ENCODE data around the gene OTUD6A.

Gene OTUD6A

DNA sequence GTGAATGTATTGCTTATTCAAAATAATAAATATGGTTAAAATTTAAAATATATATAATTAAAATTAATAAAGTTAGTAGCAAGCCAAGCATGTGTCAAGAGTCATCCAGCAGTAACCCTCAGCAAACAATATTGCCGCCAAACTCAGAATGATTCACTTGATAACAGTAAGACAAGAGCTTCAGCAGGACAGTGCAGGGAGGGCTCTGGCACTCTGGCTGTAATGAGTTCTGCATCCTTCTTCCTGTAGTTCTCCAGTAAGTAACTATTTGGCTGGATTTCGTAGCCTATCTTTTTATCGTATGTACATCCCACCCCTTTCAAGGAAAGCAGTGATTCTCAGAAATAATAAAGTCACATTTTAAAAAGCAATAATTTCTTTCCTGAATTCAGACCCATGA lies 17.6 kb downstream of the OTUD6A start:
- no peak overlapping the region for H3K27ac ChIP-seq (ENCODE audit: poor library complexity, severe bottlenecking)
- H3K4me3 ChIP-seq (ENCODE audit: severe bottlenecking): no peak overlapping the region
- H3K9me3 ChIP-seq (ENCODE audit: severe bottlenecking): no peaks in the 10 kb centered on the region
- ATAC-seq (ENCODE audit: low read depth): no peak
- no peak for DNase-seq (ENCODE audit: low spot score)
- H3K36me3 ChIP-seq (ENCODE audit: low read depth): no peaks in the 10 kb centered on the region
- no peaks in the 10 kb centered on the region for H3K4me1 ChIP-seq (ENCODE audit: insufficient read depth, poor library complexity, severe bottlenecking)
- TF ChIP-seq, protein P1, sequence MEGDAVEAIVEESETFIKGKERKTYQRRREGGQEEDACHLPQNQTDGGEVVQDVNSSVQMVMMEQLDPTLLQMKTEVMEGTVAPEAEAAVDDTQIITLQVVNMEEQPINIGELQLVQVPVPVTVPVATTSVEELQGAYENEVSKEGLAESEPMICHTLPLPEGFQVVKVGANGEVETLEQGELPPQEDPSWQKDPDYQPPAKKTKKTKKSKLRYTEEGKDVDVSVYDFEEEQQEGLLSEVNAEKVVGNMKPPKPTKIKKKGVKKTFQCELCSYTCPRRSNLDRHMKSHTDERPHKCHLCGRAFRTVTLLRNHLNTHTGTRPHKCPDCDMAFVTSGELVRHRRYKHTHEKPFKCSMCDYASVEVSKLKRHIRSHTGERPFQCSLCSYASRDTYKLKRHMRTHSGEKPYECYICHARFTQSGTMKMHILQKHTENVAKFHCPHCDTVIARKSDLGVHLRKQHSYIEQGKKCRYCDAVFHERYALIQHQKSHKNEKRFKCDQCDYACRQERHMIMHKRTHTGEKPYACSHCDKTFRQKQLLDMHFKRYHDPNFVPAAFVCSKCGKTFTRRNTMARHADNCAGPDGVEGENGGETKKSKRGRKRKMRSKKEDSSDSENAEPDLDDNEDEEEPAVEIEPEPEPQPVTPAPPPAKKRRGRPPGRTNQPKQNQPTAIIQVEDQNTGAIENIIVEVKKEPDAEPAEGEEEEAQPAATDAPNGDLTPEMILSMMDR (IDR thresholded peaks at IDR 0.05; ENCODE audit: poor library complexity, severe bottlenecking): no peak
- no peaks in the 10 kb centered on the region for H3K27me3 ChIP-seq (ENCODE audit: insufficient read depth, poor library complexity, severe bottlenecking)

DNA sequence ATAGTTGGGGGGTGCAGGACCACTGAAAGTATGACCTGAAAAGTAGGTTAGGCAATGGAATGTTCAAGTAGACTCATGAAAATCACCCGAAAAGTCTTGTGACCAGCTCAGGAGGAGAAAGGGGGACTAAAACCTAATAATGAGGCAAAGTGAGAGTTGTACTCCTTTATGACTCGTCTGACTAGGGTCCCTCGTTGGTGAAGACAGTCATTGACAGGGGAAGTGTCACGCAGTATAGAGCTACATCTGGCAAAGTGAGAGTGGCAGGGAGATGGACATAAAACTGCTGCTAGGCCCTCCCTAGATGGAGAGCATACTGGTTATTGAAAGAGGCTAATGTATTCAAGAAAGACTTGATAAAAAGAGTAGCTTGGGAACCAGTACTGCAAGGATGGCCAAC lies 20.5 kb downstream of the OTUD6A start:
- H3K27me3 ChIP-seq (ENCODE audit: insufficient read depth, poor library complexity, severe bottlenecking): no peaks in the 10 kb centered on the region
- DNase-seq (ENCODE audit: low spot score): no peak
- no peak overlapping the region for H3K27ac ChIP-seq (ENCODE audit: poor library complexity, severe bottlenecking)
- H3K4me1 ChIP-seq (ENCODE audit: insufficient read depth, poor library complexity, severe bottlenecking): no peaks in the 10 kb centered on the region
- no peak for ATAC-seq (ENCODE audit: low read depth)
- no peak overlapping the region for H3K4me3 ChIP-seq (ENCODE audit: severe bottlenecking)
- TF ChIP-seq, protein P1 (IDR thresholded peaks at IDR 0.05; ENCODE audit: poor library complexity, severe bottlenecking): no peak
- no peaks in the 10 kb centered on the region for H3K9me3 ChIP-seq (ENCODE audit: severe bottlenecking)
- no peaks in the 10 kb centered on the region for H3K36me3 ChIP-seq (ENCODE audit: low read depth)

DNA sequence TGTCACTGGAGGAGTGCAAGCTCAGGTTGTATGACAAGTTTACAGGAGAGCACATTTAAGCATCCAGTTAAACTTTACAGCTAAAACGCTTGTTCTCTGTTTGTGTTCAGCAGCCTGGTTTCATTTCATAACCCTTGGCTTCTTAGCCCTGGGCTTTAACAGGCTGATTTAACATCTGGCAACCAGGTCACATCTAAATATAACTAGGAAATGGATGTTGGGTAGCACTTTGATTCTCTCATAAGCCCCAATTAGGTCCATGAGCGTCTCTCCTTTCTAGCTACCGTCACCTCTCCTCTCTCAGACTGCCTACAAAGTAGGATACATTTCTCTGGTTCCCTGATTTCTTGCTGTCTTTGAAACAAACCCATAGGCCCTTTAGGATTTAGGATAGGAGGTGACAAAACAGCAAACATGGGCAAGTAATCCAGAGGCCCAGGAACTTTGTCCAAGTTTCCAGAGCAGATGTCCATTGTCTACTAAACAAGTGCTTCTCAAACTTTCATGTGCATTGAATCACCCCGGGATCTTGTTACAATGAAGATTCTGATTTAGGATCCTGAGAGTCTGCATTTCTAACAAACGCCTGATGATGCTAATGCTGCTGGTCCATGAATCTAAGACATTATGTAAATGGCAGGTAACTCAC lies 22.5 kb downstream of the OTUD6A start:
- H3K27me3 ChIP-seq (ENCODE audit: insufficient read depth, poor library complexity, severe bottlenecking): no peaks in the 10 kb centered on the region
- no peaks in the 10 kb centered on the region for H3K36me3 ChIP-seq (ENCODE audit: low read depth)

DNA sequence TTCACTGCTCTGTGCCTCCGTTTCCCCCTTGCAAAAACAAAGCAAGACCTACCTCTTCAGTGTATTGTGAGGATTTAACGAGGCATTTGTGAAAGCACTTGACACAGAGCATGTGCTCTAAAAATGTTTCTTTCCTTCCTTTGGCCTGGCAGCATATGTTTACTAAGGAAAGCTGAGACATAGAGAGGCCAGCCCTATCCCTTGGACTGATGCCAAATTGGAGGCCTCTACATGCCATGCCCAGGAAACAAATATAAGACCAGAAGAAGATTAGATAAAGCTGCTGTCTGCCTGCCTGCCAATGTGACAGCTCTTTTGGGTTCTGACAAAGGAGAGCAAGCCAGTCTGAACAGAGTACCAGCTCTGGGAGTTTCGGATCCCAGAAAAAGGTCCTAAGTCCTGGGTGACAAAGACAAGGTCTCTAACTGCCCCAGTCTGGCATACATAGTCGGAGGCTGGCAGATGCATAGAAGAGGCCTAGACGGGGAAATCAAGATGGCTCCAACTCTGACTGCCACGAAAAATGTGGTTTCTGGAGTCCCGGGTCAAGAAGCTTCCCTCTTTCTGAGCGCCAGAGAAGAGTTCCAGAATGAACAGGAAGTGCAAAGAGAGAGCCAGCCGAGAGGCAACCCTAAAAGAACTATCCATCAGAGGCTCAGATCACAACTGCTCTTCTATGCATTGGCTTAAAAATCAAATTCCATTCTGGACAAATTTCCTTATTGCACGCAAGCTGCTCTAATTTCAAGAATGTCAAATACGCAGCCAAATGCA lies 25.8 kb downstream of the OTUD6A start:
- H3K4me3 ChIP-seq (ENCODE audit: severe bottlenecking): no peak overlapping the region
- no peaks in the 10 kb centered on the region for H3K36me3 ChIP-seq (ENCODE audit: low read depth)
- H3K27ac ChIP-seq (ENCODE audit: poor library complexity, severe bottlenecking): no peak overlapping the region
- DNase-seq (ENCODE audit: low spot score) (no peak), ATAC-seq (ENCODE audit: low read depth) (no peak)
- TF ChIP-seq, protein P1 (IDR thresholded peaks at IDR 0.05; ENCODE audit: poor library complexity, severe bottlenecking): no peak
- H3K9me3 ChIP-seq (ENCODE audit: severe bottlenecking): no peaks in the 10 kb centered on the region
- H3K27me3 ChIP-seq (ENCODE audit: insufficient read depth, poor library complexity, severe bottlenecking): no peaks in the 10 kb centered on the region
- no peaks in the 10 kb centered on the region for H3K4me1 ChIP-seq (ENCODE audit: insufficient read depth, poor library complexity, severe bottlenecking)

More for the DNA sequence above, 22.5 kb downstream of the OTUD6A start:
- Histone ChIP-seq H3K9me3 (ENCODE audit: severe bottlenecking) (no peaks in the 10 kb centered on the region), H3K4me1 (ENCODE audit: insufficient read depth, poor library complexity, severe bottlenecking) (no peaks in the 10 kb centered on the region), H3K27ac (ENCODE audit: poor library complexity, severe bottlenecking) (no peak overlapping the region), H3K4me3 (ENCODE audit: severe bottlenecking) (no peak overlapping the region)
- TF ChIP-seq, protein P1 (IDR thresholded peaks at IDR 0.05; ENCODE audit: poor library complexity, severe bottlenecking): no peak
- ATAC-seq (ENCODE audit: low read depth) (no peak), DNase-seq (ENCODE audit: low spot score) (no peak)

DNA sequence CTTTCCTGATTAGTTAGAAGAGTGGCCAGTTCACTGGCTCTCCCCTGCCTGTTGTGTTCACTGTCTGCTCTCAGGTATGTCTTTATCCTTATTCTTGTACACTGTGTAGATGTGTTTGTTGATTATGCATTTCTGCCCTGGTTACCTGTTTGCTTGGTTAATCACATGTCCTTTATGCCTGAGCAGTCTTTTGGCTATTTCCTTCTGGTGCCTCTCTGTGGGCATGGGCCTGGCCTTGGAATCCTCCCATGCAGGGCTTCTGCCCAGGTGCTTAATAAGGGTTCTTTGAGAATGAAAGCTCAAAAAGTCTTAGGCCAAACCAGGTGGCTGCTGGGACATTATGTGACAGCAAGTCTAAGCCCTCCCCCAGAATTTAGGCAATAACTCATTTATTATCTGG lies 26.5 kb downstream of the OTUD6A start:
- Histone ChIP-seq H3K27me3 (ENCODE audit: insufficient read depth, poor library complexity, severe bottlenecking) (no peaks in the 10 kb centered on the region), H3K36me3 (ENCODE audit: low read depth) (no peaks in the 10 kb centered on the region), H3K9me3 (ENCODE audit: severe bottlenecking) (no peaks in the 10 kb centered on the region), H3K4me3 (ENCODE audit: severe bottlenecking) (no peak overlapping the region), H3K4me1 (ENCODE audit: insufficient read depth, poor library complexity, severe bottlenecking) (no peaks in the 10 kb centered on the region), H3K27ac (ENCODE audit: poor library complexity, severe bottlenecking) (no peak overlapping the region)
- DNase-seq (ENCODE audit: low spot score) (no peak), ATAC-seq (ENCODE audit: low read depth) (no peak)
- TF ChIP-seq, protein P1 (IDR thresholded peaks at IDR 0.05; ENCODE audit: poor library complexity, severe bottlenecking): no peak
